A673 (cell line): Measurements from ENCODE around the gene KLK15. TPM values are rescaled to one million over a fixed set of nuclear protein-coding genes. Genes with fewer than 3 reads are reported as not detected.

Experiments
- BruUV-seq: library from RNA; stranded (reverse); fragments of 400-500 nt; replicated peaks from 2 replicates; lab custom pipeline; 2021; lab: Mats Ljungman, UMichigan
- CTCF ChIA-PET: fragments of 300-600 bp; sonication (Branson Sonifier 250); formaldehyde crosslinking; loops from one replicate; lab custom pipeline; 2022; ENCODE audit warnings: antibody characterized with exemption; lab: Charles Lee
- POLR2A ChIA-PET: fragments of 300-600 bp; sonication (Branson Sonifier 250); formaldehyde crosslinking; loops from one replicate; lab custom pipeline; 2022; ENCODE audit warnings: antibody characterized with exemption; ENCODE audit not compliant: low non-redundant PET; lab: Charles Lee
- DNase-seq: peaks from one replicate; pipeline ENCODE4 v3.0.0-alpha.2; 2015; ENCODE audit warnings: low spot score
- H3K27ac ChIP-seq: fragments of 200-600 bp; sonication (generic); 2 replicates; pipeline ENCODE4 v1.5.1; 2016; ENCODE audit warnings: mixed run types, low read depth, mild to moderate bottlenecking, mixed read lengths, antibody characterized with exemption, low read length; ENCODE audit not compliant: poor library complexity, severe bottlenecking
- H3K27me3 ChIP-seq: fragments of 200-600 bp; sonication (generic); replicated peaks from 2 replicates; pipeline ENCODE4 v1.6.1; 2017; ENCODE audit warnings: mixed run types, low read depth, mild to moderate bottlenecking, mixed read lengths, antibody characterized with exemption, low read length; ENCODE audit not compliant: insufficient read depth, poor library complexity
- H3K36me3 ChIP-seq: fragments of 200-600 bp; sonication (generic); 2 replicates; pipeline ENCODE4 v1.6.1; 2016; ENCODE audit warnings: mixed run types, mild to moderate bottlenecking, mixed read lengths, antibody characterized with exemption, low read length; ENCODE audit not compliant: insufficient read depth, poor library complexity, severe bottlenecking
- H3K4me1 ChIP-seq: fragments of 200-600 bp; sonication (generic); 2 replicates; pipeline ENCODE4 v1.6.1; 2017; ENCODE audit warnings: mixed run types, mild to moderate bottlenecking, mixed read lengths, antibody characterized with exemption, low read length; ENCODE audit not compliant: insufficient read depth, poor library complexity, severe bottlenecking
- H3K4me3 ChIP-seq: fragments of 200-600 bp; sonication (generic); 2 replicates; pipeline ENCODE4 v1.5.1; 2016; ENCODE audit warnings: low read depth, mixed run types, mild to moderate bottlenecking, mixed read lengths, low read length; ENCODE audit not compliant: poor library complexity, severe bottlenecking
- H3K9me3 ChIP-seq: fragments of 200-600 bp; sonication (generic); 2 replicates; pipeline ENCODE4 v1.6.1; 2016; ENCODE audit warnings: mixed run types, low read depth, mild to moderate bottlenecking, mixed read lengths, antibody characterized with exemption, low read length; ENCODE audit not compliant: poor library complexity, severe bottlenecking
- CTCF ChIP-seq: fragments of 300-800, 200-600 bp; sonication (generic); conservative IDR thresholded peaks from 2 replicates; pipeline ENCODE4 v1.5.1; 2017; ENCODE audit warnings: low read depth, mild to moderate bottlenecking, antibody characterized with exemption, low read length, moderate library complexity, mixed read lengths
- EZH2 ChIP-seq: fragments of 200-600 bp; sonication (generic); IDR thresholded peaks from 2 replicates; pipeline ENCODE4 v1.6.1; 2017; ENCODE audit warnings: borderline replicate concordance, low read depth, mild to moderate bottlenecking, mixed read lengths, antibody characterized with exemption, low read length; ENCODE audit not compliant: poor library complexity, severe bottlenecking
- intact Hi-C: fragments of 100-400 bp; cut with micrococcal nuclease; formaldehyde crosslinking; loops from one replicate; pipeline ENCODE4 v1.10.0; 2022; ENCODE audit not compliant: unreplicated experiment
- total RNA-seq: library from RNA; stranded (reverse); gene quantifications from 2 replicates; pipeline ENCODE4 v1.2.3, GENCODE V29; 2021

The KLK15 gene
- total RNA-seq, 1 experiment from 2014 or later, result not detected

GRCh38 chr19:50801107-50801506, 32.3 kb downstream of the KLK15 start:
- no peak overlapping the region for H3K4me3 ChIP-seq
- ChIA-PET POLR2A (no interaction called here), CTCF (interaction anchor here (0.9 kb wide), 1 partner anchor 120 kb away, joined by 3 read pairs; no protein-coding TSS in a partner anchor)
- H3K27me3 ChIP-seq, result no peaks in the 10 kb centered on the region
- no peaks in the 10 kb centered on the region for H3K9me3 ChIP-seq
- peaks cover 69% of the 10 kb centered on the region for H3K36me3 ChIP-seq
- TF ChIP-seq CTCF (no peak), EZH2 (no peak)
- H3K27ac ChIP-seq, result no peak overlapping the region
- intact Hi-C loops, result no loop called here
- peaks cover 15% of the 10 kb centered on the region for H3K4me1 ChIP-seq
- TSS peak; percentile 8 for BruUV-seq
- no peak for DNase-seq

GRCh38 chr19:50799547-50799851, 33.9 kb downstream of the KLK15 start:
- Histone ChIP-seq H3K27me3 (no peaks in the 10 kb centered on the region), H3K27ac (peak overlapping the region; percentile 50), H3K4me3 (no peak overlapping the region), H3K36me3 (peaks cover 75% of the 10 kb centered on the region), H3K9me3 (no peaks in the 10 kb centered on the region), H3K4me1 (peaks cover 21% of the 10 kb centered on the region)
- ChIA-PET POLR2A (no interaction called here), CTCF (no interaction called here)
- DNase-seq, result no peak
- intact Hi-C loops, result no loop called here
- no peak for TF ChIP-seq EZH2
- TF ChIP-seq CTCF, result no peak
- no TSS peak for BruUV-seq

GRCh38 chr19:50798659-50799546, 34.5 kb downstream of the KLK15 start:
- ChIA-PET CTCF (no interaction called here), POLR2A (no interaction called here)
- no peaks in the 10 kb centered on the region for H3K27me3 ChIP-seq
- H3K4me1 ChIP-seq, result peaks cover 27% of the 10 kb centered on the region
- no TSS peak for BruUV-seq
- TF ChIP-seq EZH2 (no peak), CTCF (no peak)
- peak overlapping the region; percentile 50 for H3K27ac ChIP-seq
- no peaks in the 10 kb centered on the region for H3K9me3 ChIP-seq
- peaks cover 75% of the 10 kb centered on the region for H3K36me3 ChIP-seq
- intact Hi-C loops, result no loop called here
- DNase-seq, result no peak
- no peak overlapping the region for H3K4me3 ChIP-seq
